NCI-H1417 treated with DMSO at 0.1 percent for 48 hours (cell line): Measurements from ENCODE around the gene TRAPPC5.
A peak's percentile ranks its signal among the peaks of the same experiment; 100 is the strongest.

ENCODE experiments used
- DNase-seq: peaks from one replicate; lab custom pipeline; 2025; lab: John Stamatoyannopoulos, UW

The TRAPPC5 gene

GRCh38 chr19:7701049-7701653, 20.5 kb downstream of the TRAPPC5 start:
- no peak for DNase-seq

GRCh38 chr19:7701654-7702457, 21.2 kb downstream of the TRAPPC5 start, which contains the start of gene FCER2:
Gene FCER2, minus strand, starts transcription at chr19:7702131. Its CDS starts 2,371 bp downstream, at chr19:7699760.
- DNase-seq = no peak

- DNase-seq = no peak
Observed at GRCh38 chr19:7703332-7703731, 22.7 kb downstream of the TRAPPC5 start.

- no peak for DNase-seq
Observed at GRCh38 chr19:7704280-7705060, 23.8 kb downstream of the TRAPPC5 start.

GRCh38 chr19:7705387-7706187, 25.0 kb downstream of the TRAPPC5 start:
- no peak for DNase-seq

GRCh38 chr19:7706188-7706954, 25.7 kb downstream of the TRAPPC5 start:
- no peak for DNase-seq

- no peak for DNase-seq
Observed at GRCh38 chr19:7706955-7707456, 26.4 kb downstream of the TRAPPC5 start.

- no peak for DNase-seq
Observed at GRCh38 chr19:7709932-7710460, 29.4 kb downstream of the TRAPPC5 start.

- no peak for DNase-seq
Observed at GRCh38 chr19:7710616-7711015, 30.0 kb downstream of the TRAPPC5 start.

GRCh38 chr19:7715671-7716070, 35.0 kb downstream of the TRAPPC5 start:
- no peak for DNase-seq

GRCh38 chr19:7716762-7717161, 36.1 kb downstream of the TRAPPC5 start:
- DNase-seq = no peak

- no peak for DNase-seq
Observed at GRCh38 chr19:7718668-7719067, 38.0 kb downstream of the TRAPPC5 start.

GRCh38 chr19:7720351-7720750, 39.7 kb downstream of the TRAPPC5 start:
- DNase-seq = no peak

GRCh38 chr19:7722231-7722651, 41.6 kb downstream of the TRAPPC5 start:
- peak; percentile 24 for DNase-seq

- no peak for DNase-seq
Observed at GRCh38 chr19:7725791-7726190, 45.2 kb downstream of the TRAPPC5 start.

GRCh38 chr19:7729211-7729610, 48.6 kb downstream of the TRAPPC5 start:
- no peak for DNase-seq

GRCh38 chr19:7729831-7730285, 49.2 kb downstream of the TRAPPC5 start:
- no peak for DNase-seq

GRCh38 chr19:7730286-7731217, 49.9 kb downstream of the TRAPPC5 start:
- no peak for DNase-seq

- no peak for DNase-seq
Observed at GRCh38 chr19:7731218-7731595, 50.6 kb downstream of the TRAPPC5 start.
